A673 (cell line): ENCODE results near the gene XYLB. TPM values are rescaled to one million over a fixed set of nuclear protein-coding genes. Genes with fewer than 3 reads are reported as not detected.

Source experiments
- BruUV-seq: library from RNA; stranded (reverse); fragments of 400-500 nt; replicated peaks from 2 replicates; lab custom pipeline; 2021; lab: Mats Ljungman, UMichigan
- CTCF ChIA-PET: fragments of 300-600 bp; sonication (Branson Sonifier 250); formaldehyde crosslinking; loops from one replicate; lab custom pipeline; 2022; ENCODE audit warnings: antibody characterized with exemption; lab: Charles Lee
- POLR2A ChIA-PET: fragments of 300-600 bp; sonication (Branson Sonifier 250); formaldehyde crosslinking; loops from one replicate; lab custom pipeline; 2022; ENCODE audit warnings: antibody characterized with exemption; ENCODE audit not compliant: low non-redundant PET; lab: Charles Lee
- DNase-seq: peaks from one replicate; pipeline ENCODE4 v3.0.0-alpha.2; 2015; ENCODE audit warnings: low spot score
- H3K27ac ChIP-seq: fragments of 200-600 bp; sonication (generic); 2 replicates; pipeline ENCODE4 v1.5.1; 2016; ENCODE audit warnings: mixed run types, low read depth, mild to moderate bottlenecking, mixed read lengths, antibody characterized with exemption, low read length; ENCODE audit not compliant: poor library complexity, severe bottlenecking
- H3K27me3 ChIP-seq: fragments of 200-600 bp; sonication (generic); replicated peaks from 2 replicates; pipeline ENCODE4 v1.6.1; 2017; ENCODE audit warnings: mixed run types, low read depth, mild to moderate bottlenecking, mixed read lengths, antibody characterized with exemption, low read length; ENCODE audit not compliant: insufficient read depth, poor library complexity
- H3K36me3 ChIP-seq: fragments of 200-600 bp; sonication (generic); 2 replicates; pipeline ENCODE4 v1.6.1; 2016; ENCODE audit warnings: mixed run types, mild to moderate bottlenecking, mixed read lengths, antibody characterized with exemption, low read length; ENCODE audit not compliant: insufficient read depth, poor library complexity, severe bottlenecking
- H3K4me1 ChIP-seq: fragments of 200-600 bp; sonication (generic); 2 replicates; pipeline ENCODE4 v1.6.1; 2017; ENCODE audit warnings: mixed run types, mild to moderate bottlenecking, mixed read lengths, antibody characterized with exemption, low read length; ENCODE audit not compliant: insufficient read depth, poor library complexity, severe bottlenecking
- H3K4me3 ChIP-seq: fragments of 200-600 bp; sonication (generic); 2 replicates; pipeline ENCODE4 v1.5.1; 2016; ENCODE audit warnings: low read depth, mixed run types, mild to moderate bottlenecking, mixed read lengths, low read length; ENCODE audit not compliant: poor library complexity, severe bottlenecking
- H3K9me3 ChIP-seq: fragments of 200-600 bp; sonication (generic); 2 replicates; pipeline ENCODE4 v1.6.1; 2016; ENCODE audit warnings: mixed run types, low read depth, mild to moderate bottlenecking, mixed read lengths, antibody characterized with exemption, low read length; ENCODE audit not compliant: poor library complexity, severe bottlenecking
- EZH2 ChIP-seq: fragments of 200-600 bp; sonication (generic); IDR thresholded peaks from 2 replicates; pipeline ENCODE4 v1.6.1; 2017; ENCODE audit warnings: borderline replicate concordance, low read depth, mild to moderate bottlenecking, mixed read lengths, antibody characterized with exemption, low read length; ENCODE audit not compliant: poor library complexity, severe bottlenecking
- intact Hi-C: fragments of 100-400 bp; cut with micrococcal nuclease; formaldehyde crosslinking; loops from one replicate; pipeline ENCODE4 v1.10.0; 2022; ENCODE audit not compliant: unreplicated experiment
- total RNA-seq: library from RNA; stranded (reverse); gene quantifications from 2 replicates; pipeline ENCODE4 v1.2.3, GENCODE V29; 2021
- TF ChIP-seq, protein P1 (sequence below): fragments of 300-800, 200-600 bp; sonication (generic); conservative IDR thresholded peaks from 2 replicates; pipeline ENCODE4 v1.5.1; 2017; ENCODE audit warnings: low read depth, mild to moderate bottlenecking, antibody characterized with exemption, low read length, moderate library complexity, mixed read lengths

The XYLB gene
- total RNA-seq, 1 experiment from 2014 or later, result 3.6 TPM

DNA sequence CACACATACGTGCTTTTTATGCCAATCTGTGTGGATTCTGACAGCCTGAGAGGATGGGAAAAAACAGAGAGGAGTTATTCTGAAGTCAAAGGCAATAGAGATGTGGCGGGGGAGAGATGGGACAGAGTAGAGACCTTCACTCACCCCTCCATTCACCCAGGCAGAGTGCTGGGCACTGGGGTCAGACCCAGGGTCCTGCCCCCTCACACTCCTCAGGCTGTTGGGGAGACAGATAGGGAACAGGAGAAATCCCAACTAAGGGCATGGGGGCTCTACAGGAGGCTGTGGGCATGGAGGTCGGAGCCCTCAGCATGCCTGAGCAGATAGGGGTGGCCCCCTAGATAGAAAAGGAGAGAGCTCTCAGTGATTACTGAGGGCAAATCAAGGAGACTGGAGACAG lies 34.2 kb upstream of the XYLB start:
- no TSS peak for BruUV-seq
- Histone ChIP-seq H3K27me3 (no peaks in the 10 kb centered on the region), H3K9me3 (no peaks in the 10 kb centered on the region), H3K27ac (no peak overlapping the region), H3K4me1 (no peaks in the 10 kb centered on the region), H3K36me3 (no peaks in the 10 kb centered on the region), H3K4me3 (no peak overlapping the region)
- intact Hi-C loops, result no loop called here
- CTCF ChIA-PET, result no interaction called here
- POLR2A ChIA-PET, result no interaction called here
- TF ChIP-seq EZH2, result no peak
- TF ChIP-seq, protein P1, sequence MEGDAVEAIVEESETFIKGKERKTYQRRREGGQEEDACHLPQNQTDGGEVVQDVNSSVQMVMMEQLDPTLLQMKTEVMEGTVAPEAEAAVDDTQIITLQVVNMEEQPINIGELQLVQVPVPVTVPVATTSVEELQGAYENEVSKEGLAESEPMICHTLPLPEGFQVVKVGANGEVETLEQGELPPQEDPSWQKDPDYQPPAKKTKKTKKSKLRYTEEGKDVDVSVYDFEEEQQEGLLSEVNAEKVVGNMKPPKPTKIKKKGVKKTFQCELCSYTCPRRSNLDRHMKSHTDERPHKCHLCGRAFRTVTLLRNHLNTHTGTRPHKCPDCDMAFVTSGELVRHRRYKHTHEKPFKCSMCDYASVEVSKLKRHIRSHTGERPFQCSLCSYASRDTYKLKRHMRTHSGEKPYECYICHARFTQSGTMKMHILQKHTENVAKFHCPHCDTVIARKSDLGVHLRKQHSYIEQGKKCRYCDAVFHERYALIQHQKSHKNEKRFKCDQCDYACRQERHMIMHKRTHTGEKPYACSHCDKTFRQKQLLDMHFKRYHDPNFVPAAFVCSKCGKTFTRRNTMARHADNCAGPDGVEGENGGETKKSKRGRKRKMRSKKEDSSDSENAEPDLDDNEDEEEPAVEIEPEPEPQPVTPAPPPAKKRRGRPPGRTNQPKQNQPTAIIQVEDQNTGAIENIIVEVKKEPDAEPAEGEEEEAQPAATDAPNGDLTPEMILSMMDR, result no peak
- no peak for DNase-seq

DNA sequence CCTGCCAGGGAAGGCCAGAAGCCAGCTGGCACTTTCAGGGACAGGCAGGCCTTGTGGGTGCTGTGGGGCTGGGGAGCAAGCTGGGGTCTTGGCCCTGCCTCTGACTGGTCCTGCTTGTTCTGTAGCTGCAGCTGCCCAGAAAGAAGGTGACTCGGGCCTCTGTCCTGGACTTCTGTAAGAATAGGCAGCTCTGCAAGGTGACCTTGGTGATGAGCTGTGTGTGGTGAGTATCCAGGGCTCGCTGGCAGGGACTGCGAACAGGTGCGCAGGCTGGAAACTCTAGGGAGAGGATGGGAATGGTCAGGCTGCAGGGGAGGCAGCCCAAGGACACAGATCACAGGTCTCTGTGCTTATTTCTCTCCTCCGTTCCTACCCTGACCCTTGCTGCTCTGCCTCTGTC lies 33.3 kb upstream of the XYLB start:
- ChIA-PET POLR2A (no interaction called here), CTCF (interaction anchor here (0.5 kb wide), 1 partner anchor 15 kb away, joined by 3 read pairs; no protein-coding TSS in a partner anchor)
- H3K36me3 ChIP-seq, result no peaks in the 10 kb centered on the region
- H3K9me3 ChIP-seq, result no peaks in the 10 kb centered on the region
- no peak for DNase-seq
- TF ChIP-seq, protein P1, result no peak
- TF ChIP-seq EZH2, result no peak
- no peaks in the 10 kb centered on the region for H3K4me1 ChIP-seq
- H3K27ac ChIP-seq, result no peak overlapping the region
- H3K27me3 ChIP-seq, result no peaks in the 10 kb centered on the region
- intact Hi-C loops, result no loop called here
- no TSS peak for BruUV-seq
- no peak overlapping the region for H3K4me3 ChIP-seq

DNA sequence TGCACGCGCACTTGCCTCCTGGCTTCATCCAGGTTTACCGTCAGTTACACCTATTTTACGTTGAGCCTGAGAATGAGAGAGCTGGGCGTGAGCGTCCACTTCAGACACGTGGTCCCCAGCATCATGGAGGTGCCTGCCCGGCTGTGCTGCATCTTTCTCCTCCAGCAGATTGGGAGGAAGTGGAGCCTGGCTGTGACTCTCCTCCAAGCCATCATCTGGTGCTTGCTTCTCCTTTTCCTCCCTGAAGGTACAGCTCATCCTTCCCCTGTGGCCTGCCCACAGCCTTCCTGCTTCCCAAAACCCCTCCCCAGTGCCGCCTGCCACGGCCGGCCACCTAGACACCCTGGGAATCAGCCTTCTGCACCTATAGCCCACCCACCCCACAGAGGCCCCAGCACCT lies 32.9 kb upstream of the XYLB start:
- DNase-seq, result no peak
- intact Hi-C loops, result no loop called here
- no peak for TF ChIP-seq EZH2
- TF ChIP-seq, protein P1, result no peak
- BruUV-seq, result no TSS peak
- no peak overlapping the region for H3K4me3 ChIP-seq
- H3K9me3 ChIP-seq, result no peaks in the 10 kb centered on the region
- H3K36me3 ChIP-seq, result no peaks in the 10 kb centered on the region
- H3K27me3 ChIP-seq, result no peaks in the 10 kb centered on the region
- no peak overlapping the region for H3K27ac ChIP-seq
- ChIA-PET POLR2A (no interaction called here), CTCF (no interaction called here)
- H3K4me1 ChIP-seq, result no peaks in the 10 kb centered on the region
